ENCODE data around the gene CDH15. TPM values are rescaled to one million over a fixed set of nuclear protein-coding genes. Genes with fewer than 3 reads are reported as not detected.

The CDH15 gene
- total and polyA plus RNA-seq, 2 of the 13 experiments (the other 11 are each of a cell fraction or from before 2014, with no cell fraction given) = 0.74 to 2.2 TPM

GRCh38 chr16:89159066-89159849, 12.3 kb upstream of the CDH15 start (continued):
- TF ChIP-seq, protein P1, sequence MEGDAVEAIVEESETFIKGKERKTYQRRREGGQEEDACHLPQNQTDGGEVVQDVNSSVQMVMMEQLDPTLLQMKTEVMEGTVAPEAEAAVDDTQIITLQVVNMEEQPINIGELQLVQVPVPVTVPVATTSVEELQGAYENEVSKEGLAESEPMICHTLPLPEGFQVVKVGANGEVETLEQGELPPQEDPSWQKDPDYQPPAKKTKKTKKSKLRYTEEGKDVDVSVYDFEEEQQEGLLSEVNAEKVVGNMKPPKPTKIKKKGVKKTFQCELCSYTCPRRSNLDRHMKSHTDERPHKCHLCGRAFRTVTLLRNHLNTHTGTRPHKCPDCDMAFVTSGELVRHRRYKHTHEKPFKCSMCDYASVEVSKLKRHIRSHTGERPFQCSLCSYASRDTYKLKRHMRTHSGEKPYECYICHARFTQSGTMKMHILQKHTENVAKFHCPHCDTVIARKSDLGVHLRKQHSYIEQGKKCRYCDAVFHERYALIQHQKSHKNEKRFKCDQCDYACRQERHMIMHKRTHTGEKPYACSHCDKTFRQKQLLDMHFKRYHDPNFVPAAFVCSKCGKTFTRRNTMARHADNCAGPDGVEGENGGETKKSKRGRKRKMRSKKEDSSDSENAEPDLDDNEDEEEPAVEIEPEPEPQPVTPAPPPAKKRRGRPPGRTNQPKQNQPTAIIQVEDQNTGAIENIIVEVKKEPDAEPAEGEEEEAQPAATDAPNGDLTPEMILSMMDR (CRISPR knock-in tag; IDR thresholded peaks at IDR 0.05) = 0 out of 2 replicates have a peak, but pooled peaks have one; percentile 36
- TF ChIP-seq, protein P2, sequence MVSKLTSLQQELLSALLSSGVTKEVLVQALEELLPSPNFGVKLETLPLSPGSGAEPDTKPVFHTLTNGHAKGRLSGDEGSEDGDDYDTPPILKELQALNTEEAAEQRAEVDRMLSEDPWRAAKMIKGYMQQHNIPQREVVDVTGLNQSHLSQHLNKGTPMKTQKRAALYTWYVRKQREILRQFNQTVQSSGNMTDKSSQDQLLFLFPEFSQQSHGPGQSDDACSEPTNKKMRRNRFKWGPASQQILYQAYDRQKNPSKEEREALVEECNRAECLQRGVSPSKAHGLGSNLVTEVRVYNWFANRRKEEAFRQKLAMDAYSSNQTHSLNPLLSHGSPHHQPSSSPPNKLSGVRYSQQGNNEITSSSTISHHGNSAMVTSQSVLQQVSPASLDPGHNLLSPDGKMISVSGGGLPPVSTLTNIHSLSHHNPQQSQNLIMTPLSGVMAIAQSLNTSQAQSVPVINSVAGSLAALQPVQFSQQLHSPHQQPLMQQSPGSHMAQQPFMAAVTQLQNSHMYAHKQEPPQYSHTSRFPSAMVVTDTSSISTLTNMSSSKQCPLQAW (CRISPR knock-in tag; IDR thresholded peaks at IDR 0.05) = no peak; the same call in 1 of the 2 replicates
- TF ChIP-seq, protein P3, sequence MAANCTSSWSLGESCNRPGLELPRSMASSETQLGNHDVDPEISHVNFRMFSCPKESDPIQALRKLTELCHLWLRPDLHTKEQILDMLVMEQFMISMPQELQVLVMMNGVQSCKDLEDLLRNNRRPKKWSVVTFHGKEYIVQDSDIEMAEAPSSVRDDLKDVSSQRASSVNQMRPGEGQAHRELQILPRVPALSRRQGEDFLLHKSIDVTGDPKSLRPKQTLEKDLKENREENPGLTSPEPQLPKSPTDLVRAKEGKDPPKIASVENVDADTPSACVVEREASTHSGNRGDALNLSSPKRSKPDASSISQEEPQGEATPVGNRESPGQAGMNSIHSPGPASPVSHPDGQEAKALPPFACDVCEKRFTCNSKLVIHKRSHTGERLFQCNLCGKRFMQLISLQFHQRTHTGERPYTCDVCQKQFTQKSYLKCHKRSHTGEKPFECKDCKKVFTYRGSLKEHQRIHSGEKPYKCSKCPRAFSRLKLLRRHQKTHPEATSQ (CRISPR knock-in tag; IDR thresholded peaks at IDR 0.05; ENCODE audit: borderline replicate concordance) = no peak
- TF ChIP-seq SRSF9 (IDR thresholded peaks at IDR 0.05; ENCODE audit: borderline replicate concordance, insufficient read depth, low read depth, low read length, poor library complexity, severe bottlenecking) (no peak), SKIL (CRISPR knock-in tag; IDR thresholded peaks at IDR 0.05; ENCODE audit: borderline replicate concordance) (peak; percentile 17; the same call in 1 of the 2 replicates), KLF11 (CRISPR knock-in tag; IDR thresholded peaks at IDR 0.05) (peak; percentile 66; the same call in 1 of the 2 replicates), ZBTB42 (CRISPR knock-in tag; IDR thresholded peaks at IDR 0.05) (peak; percentile 83; the same call in 1 of the 2 replicates), POGZ (CRISPR knock-in tag; IDR thresholded peaks at IDR 0.05) (no peak), ZBTB7B (CRISPR knock-in tag; IDR thresholded peaks at IDR 0.05) (peak; percentile 68; the same call in 1 of the 2 replicates), SMC3 (IDR thresholded peaks at IDR 0.05; ENCODE audit: low read length) (no peak), DR1 (CRISPR knock-in tag; IDR thresholded peaks at IDR 0.05) (peak; percentile 36; the same call in 1 of the 2 replicates), SMAD9 (CRISPR knock-in tag; IDR thresholded peaks at IDR 0.05) (peak; percentile 95; the same call in 1 of the 2 replicates), SP140L (CRISPR knock-in tag; IDR thresholded peaks at IDR 0.05; ENCODE audit: borderline replicate concordance) (no peak), RNF2 (conservative IDR thresholded peaks at IDR 0.05; ENCODE audit: low read depth) (peak; percentile 98), ZZZ3 (CRISPR knock-in tag; IDR thresholded peaks at IDR 0.05; ENCODE audit: borderline replicate concordance) (peak; percentile 91; the same call in 1 of the 2 replicates), ZNF44 (CRISPR knock-in tag; IDR thresholded peaks at IDR 0.05) (0 out of 2 replicates have a peak, but pooled peaks have one; percentile 85)
- TF ChIP-seq, protein P4, sequence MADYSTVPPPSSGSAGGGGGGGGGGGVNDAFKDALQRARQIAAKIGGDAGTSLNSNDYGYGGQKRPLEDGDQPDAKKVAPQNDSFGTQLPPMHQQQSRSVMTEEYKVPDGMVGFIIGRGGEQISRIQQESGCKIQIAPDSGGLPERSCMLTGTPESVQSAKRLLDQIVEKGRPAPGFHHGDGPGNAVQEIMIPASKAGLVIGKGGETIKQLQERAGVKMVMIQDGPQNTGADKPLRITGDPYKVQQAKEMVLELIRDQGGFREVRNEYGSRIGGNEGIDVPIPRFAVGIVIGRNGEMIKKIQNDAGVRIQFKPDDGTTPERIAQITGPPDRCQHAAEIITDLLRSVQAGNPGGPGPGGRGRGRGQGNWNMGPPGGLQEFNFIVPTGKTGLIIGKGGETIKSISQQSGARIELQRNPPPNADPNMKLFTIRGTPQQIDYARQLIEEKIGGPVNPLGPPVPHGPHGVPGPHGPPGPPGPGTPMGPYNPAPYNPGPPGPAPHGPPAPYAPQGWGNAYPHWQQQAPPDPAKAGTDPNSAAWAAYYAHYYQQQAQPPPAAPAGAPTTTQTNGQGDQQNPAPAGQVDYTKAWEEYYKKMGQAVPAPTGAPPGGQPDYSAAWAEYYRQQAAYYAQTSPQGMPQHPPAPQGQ (CRISPR knock-in tag; IDR thresholded peaks at IDR 0.05; ENCODE audit: borderline replicate concordance) = no peak
- TF ChIP-seq, protein P5, sequence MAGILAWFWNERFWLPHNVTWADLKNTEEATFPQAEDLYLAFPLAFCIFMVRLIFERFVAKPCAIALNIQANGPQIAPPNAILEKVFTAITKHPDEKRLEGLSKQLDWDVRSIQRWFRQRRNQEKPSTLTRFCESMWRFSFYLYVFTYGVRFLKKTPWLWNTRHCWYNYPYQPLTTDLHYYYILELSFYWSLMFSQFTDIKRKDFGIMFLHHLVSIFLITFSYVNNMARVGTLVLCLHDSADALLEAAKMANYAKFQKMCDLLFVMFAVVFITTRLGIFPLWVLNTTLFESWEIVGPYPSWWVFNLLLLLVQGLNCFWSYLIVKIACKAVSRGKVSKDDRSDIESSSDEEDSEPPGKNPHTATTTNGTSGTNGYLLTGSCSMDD (CRISPR knock-in tag; IDR thresholded peaks at IDR 0.05) = peak; percentile 92; the same call in 1 of the 2 replicates
